Neutrophil (primary cell): ENCODE measurements around the gene RPL5.
"Not testable (repeated sequence)": the region's sequence is repeated elsewhere in the genome, so short reads cannot be mapped to it uniquely, and the experiment has no call there.

Source experiments
- H3K27ac ChIP-seq: fragments of 200-600 bp; sonication (generic); 2 replicates; pipeline ENCODE4 v1.5.1; 2016; ENCODE audit warnings: mild to moderate bottlenecking, moderate library complexity
- H3K27me3 ChIP-seq: fragments of 200-600 bp; sonication (generic); 2 replicates; pipeline ENCODE4 v1.6.0; 2016; ENCODE audit warnings: mild to moderate bottlenecking
- H3K36me3 ChIP-seq: fragments of 200-600 bp; sonication (generic); 2 replicates; pipeline ENCODE4 v1.5.1; 2017
- H3K4me1 ChIP-seq, 2 experiments: fragments of 200-600 bp in 1 of 2; sonication (generic) in 1 of 2; 1 replicate in 1 of 2; 2 replicates in 1 of 2; pipeline versions ENCODE4 v1.5.1 to v1.6.1; 2013 to 2016; ENCODE audit warnings: low read depth in 1 of 2, low read length in 1 of 2, mild to moderate bottlenecking in 1 of 2, moderate library complexity in 1 of 2; ENCODE audit not compliant: control insufficient read depth in 1 of 2, insufficient read depth in 1 of 2
- H3K4me3 ChIP-seq, 2 experiments: fragments of 200-600 bp in 1 of 2; sonication (generic) in 1 of 2; 1 replicate in 1 of 2; 2 replicates in 1 of 2; pipeline ENCODE4 v1.5.1; 2013 to 2016; ENCODE audit warnings: low read depth in 1 of 2, low read length in 1 of 2, mild to moderate bottlenecking in 1 of 2, moderate library complexity in 1 of 2
- H3K9me3 ChIP-seq: fragments of 200-600 bp; sonication (generic); 2 replicates; pipeline ENCODE4 v1.5.1; 2016
- CTCF ChIP-seq: fragments of 200-600 bp; sonication (generic); IDR thresholded peaks from 2 replicates; pipeline ENCODE4 v1.5.1; 2016; ENCODE audit warnings: antibody characterized with exemption

RPL5 gene

GRCh38 chr1:92831762-92832536 lies at the start of gene RPL5:
Gene RPL5, plus strand, starts transcription at chr1:92832040. Its CDS starts 75 bp downstream, at chr1:92832115.
- Histone ChIP-seq H3K4me1 (peaks cover 16 to 17% of the 10 kb centered on the region in 2 experiments), H3K4me3 (peak within 1 kb of the TSS; percentile 87 to 95)
- TF ChIP-seq CTCF, result peak; percentile 96

DNA sequence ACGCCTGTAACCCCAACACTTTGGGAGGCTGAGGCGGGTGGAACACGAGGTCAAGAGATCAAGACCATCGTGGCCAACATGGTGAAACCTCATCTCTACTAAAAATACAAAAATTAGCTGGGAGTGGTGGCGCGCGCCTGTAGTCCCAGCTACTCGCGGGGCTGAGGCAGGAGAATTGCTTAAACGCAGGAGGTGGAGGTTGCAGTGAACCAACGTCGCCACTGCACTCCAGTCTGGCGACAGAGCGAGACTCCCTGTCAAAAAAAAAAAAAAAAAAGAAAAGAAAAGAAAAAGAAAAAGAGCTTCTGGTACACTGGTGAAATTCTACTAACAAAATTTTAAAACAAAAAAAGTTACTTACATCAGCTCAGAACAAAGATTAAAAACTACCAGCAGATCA lies 48.3 kb upstream of the RPL5 start:
- not testable (repeated sequence) for H3K36me3 ChIP-seq, H3K9me3 ChIP-seq, H3K27ac ChIP-seq
- peaks cover 18% of the 10 kb centered on the region for H3K27me3 ChIP-seq
- peak overlapping the region; percentile 73 to 87 for H3K4me3 ChIP-seq
- peaks cover 25 to 30% of the 10 kb centered on the region in 2 experiments for H3K4me1 ChIP-seq

More at GRCh38 chr1:92831762-92832536, at the start of gene RPL5:
- Histone ChIP-seq H3K27ac (peak within 1 kb of the TSS; percentile 79), H3K9me3 (no peaks in the 10 kb centered on the region), H3K36me3 (peaks cover 25% of the 10 kb centered on the region), H3K27me3 (no peaks in the 10 kb centered on the region)

DNA sequence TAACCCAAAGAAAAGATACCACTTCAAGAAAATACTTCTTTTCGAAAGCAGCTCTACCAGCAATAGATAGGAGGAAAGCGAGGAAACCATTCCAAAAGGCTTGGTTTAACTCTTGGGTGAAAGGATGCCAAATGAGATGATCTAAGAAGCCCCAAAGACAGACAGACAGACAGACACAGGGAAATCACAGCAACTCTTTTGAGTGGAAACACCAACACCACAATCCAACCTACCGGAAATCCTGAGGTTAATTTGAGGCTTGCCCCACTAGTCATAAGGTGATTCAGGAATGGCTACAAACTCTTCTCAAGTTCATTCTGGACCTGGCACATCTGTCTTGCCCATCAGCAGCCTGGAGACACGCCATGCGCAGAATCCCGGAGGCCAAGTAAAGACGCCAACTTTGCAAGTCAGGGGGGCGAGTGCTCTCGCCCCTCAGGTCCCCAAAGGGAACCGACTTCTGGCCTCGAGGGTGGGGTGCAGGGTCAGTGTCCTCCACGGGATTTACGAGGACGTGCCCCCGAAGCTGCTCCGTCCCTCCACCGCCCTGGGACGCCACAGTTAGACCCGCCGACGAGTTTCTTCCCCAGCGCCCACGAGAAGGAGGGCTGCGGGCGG lies 47.7 kb upstream of the RPL5 start:
- TF ChIP-seq CTCF, result no peak
- Histone ChIP-seq H3K27me3 (peaks cover 18% of the 10 kb centered on the region), H3K4me3 (peak overlapping the region; percentile 73 to 87)

DNA sequence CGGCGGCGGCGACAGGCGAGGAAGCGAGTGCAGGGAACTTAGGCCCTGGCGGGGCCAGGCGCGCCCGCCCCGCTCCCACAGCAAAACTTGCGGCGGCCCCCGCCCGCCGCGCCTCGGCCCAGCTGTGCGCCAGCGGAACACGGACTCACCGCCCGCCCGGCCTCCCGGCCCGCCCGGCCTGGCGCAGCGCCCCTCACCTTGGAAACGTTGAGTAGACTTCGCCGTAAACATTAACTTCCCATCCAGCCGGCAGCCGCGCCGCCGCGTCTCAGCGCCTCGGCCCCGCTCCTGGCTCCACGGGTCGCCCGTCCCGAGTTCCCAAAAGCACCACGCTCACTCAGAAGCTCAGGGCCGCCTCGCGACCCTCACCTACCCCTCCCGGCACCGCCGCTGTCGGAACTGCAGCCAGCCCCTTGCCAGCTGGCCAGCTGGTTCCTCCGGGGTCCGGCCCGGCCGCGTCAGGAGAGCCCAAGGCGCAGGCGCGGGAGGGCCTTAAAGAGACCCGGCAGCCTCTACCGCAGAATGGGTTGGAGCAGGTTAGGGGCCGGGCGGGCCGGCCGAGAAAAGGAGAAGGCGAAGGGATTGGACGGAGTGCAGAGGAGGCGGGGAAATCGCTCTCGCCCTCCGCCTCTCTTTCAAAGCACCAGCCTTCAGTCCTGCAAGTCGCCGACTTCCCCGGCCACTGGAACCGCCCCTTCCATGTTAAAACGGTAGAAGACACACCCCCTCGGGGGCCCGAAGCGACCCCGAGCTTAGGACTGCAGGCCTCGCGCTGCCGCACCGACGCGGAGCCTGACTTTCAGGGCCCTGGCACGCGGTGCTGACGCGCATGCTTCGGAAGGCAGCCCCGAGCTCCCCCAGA lies 47.0 kb upstream of the RPL5 start, which contains the start of gene EVI5:
EVI5 (minus strand) TSS at position 470 of the 862 bp plus-strand sequence. CDS start 48,562 bp downstream, outside the sequence.
- H3K36me3 ChIP-seq, result no peaks in the 10 kb centered on the region
- peak within 1 kb of the TSS; percentile 92 for H3K27ac ChIP-seq
- H3K27me3 ChIP-seq, result peaks cover 23% of the 10 kb centered on the region
- no peak for TF ChIP-seq CTCF
- no peaks in the 10 kb centered on the region for H3K9me3 ChIP-seq
- peaks cover 25 to 30% of the 10 kb centered on the region in 2 experiments for H3K4me1 ChIP-seq
- peak within 1 kb of the TSS; percentile 73 to 87 for H3K4me3 ChIP-seq

More for the DNA sequence above, 47.7 kb upstream of the RPL5 start:
- Histone ChIP-seq H3K9me3 (no peaks in the 10 kb centered on the region), H3K36me3 (no peaks in the 10 kb centered on the region), H3K27ac (peak overlapping the region; percentile 92), H3K4me1 (peaks cover 25 to 30% of the 10 kb centered on the region in 2 experiments)

GRCh38 chr1:92786111-92786901 lies 45.5 kb upstream of the RPL5 start:
- no peak for TF ChIP-seq CTCF
- peaks cover 25 to 30% of the 10 kb centered on the region in 2 experiments for H3K4me1 ChIP-seq
- no peaks in the 10 kb centered on the region for H3K9me3 ChIP-seq
- H3K27me3 ChIP-seq, result peaks cover 37% of the 10 kb centered on the region
- H3K27ac ChIP-seq, result peak overlapping the region; percentile 11
- H3K36me3 ChIP-seq, result no peaks in the 10 kb centered on the region
- no peak overlapping the region for H3K4me3 ChIP-seq
